Neural cell (in vitro differentiated cells): ENCODE data around the gene USP3. TPM values are rescaled to one million over a fixed set of nuclear protein-coding genes. Genes with fewer than 3 reads are reported as not detected.
"Not testable (repeated sequence)": the region's sequence is repeated elsewhere in the genome, so short reads cannot be mapped to it uniquely, and the experiment has no call there.

ENCODE experiments used
- H2AFZ ChIP-seq: fragments of 200-600, 300-800 bp; sonication (generic), shearing (Covaris generic); 2 replicates; pipeline ENCODE4 v1.6.0; 2014; ENCODE audit warnings: low read depth, mild to moderate bottlenecking, antibody characterized with exemption, low read length, moderate library complexity
- H3F3A ChIP-seq: fragments of 200-600 bp; shearing (Covaris generic); 2 replicates; pipeline ENCODE4 v1.6.1; 2016; ENCODE audit warnings: mild to moderate bottlenecking, moderate library complexity, mixed read lengths, antibody characterized with exemption, low read length; ENCODE audit not compliant: insufficient read depth, poor library complexity, severe bottlenecking
- H3K27ac ChIP-seq: fragments of 200-600, 300-800 bp; sonication (generic), shearing (Covaris generic); 2 replicates; pipeline ENCODE4 v1.5.1; 2014; ENCODE audit warnings: mild to moderate bottlenecking, low read length, moderate library complexity
- H3K27me3 ChIP-seq: fragments of 300-800, 200-600 bp; sonication (generic), shearing (Covaris generic); 2 replicates; pipeline ENCODE4 v1.6.0; 2014; ENCODE audit warnings: mild to moderate bottlenecking, low read depth, low read length, moderate library complexity; ENCODE audit not compliant: insufficient read depth
- H3K36me3 ChIP-seq: fragments of 300-800, 200-600 bp; sonication (generic), shearing (Covaris generic); 2 replicates; pipeline ENCODE4 v1.5.1; 2014; ENCODE audit warnings: mild to moderate bottlenecking, antibody characterized with exemption, low read length, moderate library complexity; ENCODE audit not compliant: insufficient read depth
- H3K4me2 ChIP-seq: fragments of 300-800, 200-600 bp; sonication (generic), shearing (Covaris generic); 2 replicates; pipeline ENCODE4 v1.6.0; 2014; ENCODE audit warnings: mild to moderate bottlenecking, low read length
- H3K4me3 ChIP-seq: fragments of 300-800, 200-600 bp; sonication (generic), shearing (Covaris generic); 2 replicates; pipeline ENCODE4 v1.5.1; 2014; ENCODE audit warnings: mild to moderate bottlenecking, low read length, moderate library complexity
- H3K79me2 ChIP-seq: fragments of 200-600 bp; shearing (Covaris generic); replicated peaks from 2 replicates; pipeline ENCODE4 v1.6.0; 2014; ENCODE audit warnings: mild to moderate bottlenecking, low read length, moderate library complexity; ENCODE audit not compliant: insufficient read depth
- H3K9ac ChIP-seq: fragments of 300-800, 200-600 bp; sonication (generic), shearing (Covaris generic); 2 replicates; pipeline ENCODE4 v1.6.1; 2016; ENCODE audit warnings: mild to moderate bottlenecking, low read length, mixed read lengths
- H3K9me2 ChIP-seq: fragments of 200-600 bp; shearing (Covaris generic); 2 replicates; pipeline ENCODE4 v1.6.1; 2016; ENCODE audit warnings: mild to moderate bottlenecking, low read length, mixed read lengths; ENCODE audit not compliant: insufficient read depth
- H3K9me3 ChIP-seq: fragments of 200-600, 300-800 bp; sonication (generic), shearing (Covaris generic); 2 replicates; pipeline ENCODE4 v1.6.1; 2016; ENCODE audit warnings: mild to moderate bottlenecking, mixed run types, low read length, moderate library complexity, mixed read lengths
- H4K20me1 ChIP-seq: fragments of 200-600 bp; shearing (Covaris generic); 2 replicates; pipeline ENCODE4 v1.6.1; 2016; ENCODE audit warnings: mild to moderate bottlenecking, mixed run types; ENCODE audit not compliant: insufficient read depth
- CTCF ChIP-seq: fragments of 450-650 bp; IDR thresholded peaks from 2 replicates; pipeline ENCODE4 v1.5.1; 2014; ENCODE audit warnings: antibody characterized with exemption, mild to moderate bottlenecking, moderate library complexity; ENCODE audit not compliant: poor library complexity, severe bottlenecking
- EP300 ChIP-seq: fragments of 450-650 bp; conservative IDR thresholded peaks from 2 replicates; pipeline ENCODE4 v1.6.1; 2014; ENCODE audit warnings: antibody characterized with exemption, mild to moderate bottlenecking, moderate library complexity; ENCODE audit not compliant: poor library complexity, severe bottlenecking
- EZH2 ChIP-seq: fragments of 200-600, 300-800 bp; shearing (Covaris generic), sonication (generic); IDR thresholded peaks from 2 replicates; pipeline ENCODE4 v1.6.1; 2014; ENCODE audit warnings: antibody characterized with exemption, low read length, borderline replicate concordance, mild to moderate bottlenecking; ENCODE audit not compliant: insufficient read depth, poor library complexity, severe bottlenecking
- MXI1 ChIP-seq: fragments of 450-650 bp; conservative IDR thresholded peaks from 2 replicates; pipeline ENCODE4 v1.6.1; 2014; ENCODE audit warnings: antibody characterized with exemption, mild to moderate bottlenecking; ENCODE audit not compliant: poor library complexity, severe bottlenecking
- POLR2AphosphoS5 ChIP-seq: IDR thresholded peaks from 2 replicates; pipeline ENCODE4 v1.6.1; 2012
- RAD21 ChIP-seq: fragments of 450-650 bp; conservative IDR thresholded peaks from 2 replicates; pipeline ENCODE4 v1.6.1; 2014; ENCODE audit warnings: antibody characterized with exemption, mild to moderate bottlenecking, moderate library complexity
- REST ChIP-seq: IDR thresholded peaks from 2 replicates; pipeline ENCODE4 v1.6.1; 2012; ENCODE audit warnings: borderline replicate concordance
- SMC3 ChIP-seq: fragments of 450-650 bp; conservative IDR thresholded peaks from 2 replicates; pipeline ENCODE4 v1.6.1; 2014; ENCODE audit warnings: antibody characterized with exemption, mild to moderate bottlenecking, moderate library complexity; ENCODE audit not compliant: poor library complexity
- TAF1 ChIP-seq: IDR thresholded peaks from 2 replicates; pipeline ENCODE4 v1.6.1; 2012; ENCODE audit warnings: low read depth
- polyA plus RNA-seq: library from polyadenylated mRNA; depleted of rRNA; stranded (reverse); fragments of >200 nt; gene quantifications from 2 replicates; pipeline ENCODE4 v1.2.3, GENCODE V29; 2014

The USP3 gene
- polyA plus RNA-seq, 1 donor from 2014 or later: 68.0 TPM

GRCh38 chr15:63484433-63485186 is 19.8 kb upstream of the USP3 start:
- H4K20me1 ChIP-seq: no peaks in the 10 kb centered on the region
- no peak overlapping the region for H3K4me2 ChIP-seq
- no peaks in the 10 kb centered on the region for H3K9me2 ChIP-seq
- H3K9me3 ChIP-seq: no peaks in the 10 kb centered on the region
- no peaks in the 10 kb centered on the region for H3F3A ChIP-seq
- H3K27me3 ChIP-seq: no peaks in the 10 kb centered on the region
- no peak overlapping the region for H3K27ac ChIP-seq
- H3K79me2 ChIP-seq: no peaks in the 10 kb centered on the region
- H3K4me3 ChIP-seq: no peak overlapping the region
- H3K36me3 ChIP-seq: no peaks in the 10 kb centered on the region
- TF ChIP-seq MXI1: no peak
- no peak for TF ChIP-seq EZH2
- TF ChIP-seq POLR2AphosphoS5: no peak
- TF ChIP-seq TAF1: no peak
- no peak for TF ChIP-seq RAD21
- TF ChIP-seq REST: no peak
- TF ChIP-seq SMC3: no peak
- TF ChIP-seq EP300: no peak
- no peak for TF ChIP-seq CTCF
- H3K9ac ChIP-seq: no peak overlapping the region
- no peak overlapping the region for H2AFZ ChIP-seq

- TF ChIP-seq MXI1 (no peak), CTCF (peak; percentile 41)
- no peak overlapping the region for H3K4me2 ChIP-seq
Observed at GRCh38 chr15:63487076-63487757, 17.2 kb upstream of the USP3 start.

GRCh38 chr15:63487758-63488397 is 16.5 kb upstream of the USP3 start:
- H2AFZ ChIP-seq, H3K9me3 ChIP-seq, H3K9ac ChIP-seq, H3K79me2 ChIP-seq, H3K27ac ChIP-seq, H3K4me3 ChIP-seq, H3K4me2 ChIP-seq, H3K27me3 ChIP-seq, H3K9me2 ChIP-seq, H3K36me3 ChIP-seq, H4K20me1 ChIP-seq, H3F3A ChIP-seq: not testable (repeated sequence)

More at GRCh38 chr15:63487076-63487757, 17.2 kb upstream of the USP3 start:
- no peak overlapping the region for H3K9ac ChIP-seq
- no peaks in the 10 kb centered on the region for H4K20me1 ChIP-seq
- no peaks in the 10 kb centered on the region for H3F3A ChIP-seq
- no peaks in the 10 kb centered on the region for H3K9me2 ChIP-seq
- H2AFZ ChIP-seq: no peak overlapping the region
- no peak overlapping the region for H3K27ac ChIP-seq
- no peaks in the 10 kb centered on the region for H3K79me2 ChIP-seq
- H3K36me3 ChIP-seq: no peaks in the 10 kb centered on the region
- H3K9me3 ChIP-seq: no peaks in the 10 kb centered on the region
- no peaks in the 10 kb centered on the region for H3K27me3 ChIP-seq
- no peak overlapping the region for H3K4me3 ChIP-seq
